ENCODE results near the gene KCNN3.

The KCNN3 gene

DNA sequence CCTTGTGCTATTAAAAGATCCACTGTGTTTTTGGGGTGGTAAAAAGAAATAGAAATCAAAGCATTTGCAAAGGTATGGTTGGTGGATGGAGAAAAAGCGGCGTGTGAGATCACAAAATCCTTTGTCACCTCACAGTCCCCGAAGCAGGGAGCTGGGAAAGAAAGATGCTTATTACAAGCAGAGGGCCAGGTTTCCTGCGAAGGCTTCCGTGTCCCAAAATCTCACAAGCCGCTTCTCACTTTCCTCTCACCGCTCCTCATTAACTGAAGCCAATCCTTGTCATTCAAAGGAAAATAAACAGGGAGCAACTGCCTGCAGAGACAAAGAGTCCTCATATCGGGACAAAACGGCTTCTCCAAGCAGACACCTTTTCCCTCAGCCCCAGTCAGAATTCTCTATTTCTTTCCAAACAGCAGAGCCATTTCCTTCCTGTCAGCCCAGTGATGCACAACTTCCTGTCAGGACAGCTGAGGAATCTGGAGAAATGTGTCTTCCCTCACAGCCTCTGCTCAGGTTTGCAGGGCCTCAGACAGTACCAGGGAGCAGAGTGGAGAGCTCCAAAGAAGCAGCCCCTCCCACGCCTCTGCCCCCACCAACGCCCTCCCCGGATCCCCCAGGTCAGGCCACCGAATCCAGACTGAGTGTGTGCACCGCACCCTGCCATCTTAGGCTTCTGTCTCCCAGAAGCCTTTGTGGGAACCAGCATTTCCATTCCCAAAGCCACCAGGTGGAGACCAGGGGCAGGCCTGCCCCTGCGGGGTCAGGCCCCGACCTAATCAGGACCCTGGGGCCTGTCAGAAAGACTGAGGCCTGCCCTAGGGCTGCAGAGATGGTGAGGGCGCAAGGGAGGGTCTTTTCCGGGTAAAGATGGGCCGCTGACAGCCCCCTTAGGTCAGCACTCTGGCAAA lies 29.6 kb downstream of the KCNN3 start:
- no peak for DNase-seq (ENCODE audit: low read depth)

DNA sequence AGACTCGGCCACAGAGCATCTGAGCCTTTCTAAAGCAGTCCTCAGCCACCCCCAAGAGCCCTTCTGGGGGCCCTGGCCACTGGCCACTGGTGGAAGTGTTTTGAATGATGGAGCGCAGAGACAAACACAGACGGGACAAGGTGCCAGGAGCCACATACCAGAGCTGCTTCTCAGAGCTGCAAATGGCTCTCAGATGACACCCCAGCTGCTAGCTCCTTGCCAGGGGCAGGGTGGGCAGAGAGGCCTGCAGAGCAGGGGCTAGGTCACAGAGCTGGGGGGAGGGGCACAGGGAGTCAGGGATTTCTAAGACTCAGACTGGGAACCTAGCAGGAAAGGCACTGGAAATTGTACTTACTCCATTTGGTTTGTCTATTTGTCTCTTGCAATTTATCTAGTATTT lies 30.4 kb downstream of the KCNN3 start:
- no peak for DNase-seq (ENCODE audit: low read depth)

DNA sequence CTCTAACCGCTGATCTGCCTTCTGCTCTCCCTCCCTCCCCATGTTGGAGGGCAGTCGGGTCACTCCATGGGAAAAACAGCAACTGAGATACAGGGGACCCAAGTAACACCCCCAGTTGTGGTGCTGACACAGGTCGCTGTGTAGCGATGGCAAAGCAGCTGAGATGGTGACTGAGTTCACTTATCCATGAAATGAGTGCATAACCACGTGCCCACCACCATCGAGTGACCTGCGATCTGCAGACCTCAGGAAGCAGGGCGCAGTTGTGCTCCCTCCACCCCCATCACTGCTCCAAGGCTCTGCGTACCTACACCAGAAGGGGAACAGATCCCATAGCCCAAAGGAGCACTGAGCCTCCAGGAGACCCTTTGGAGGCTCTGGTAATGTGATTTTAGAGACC lies 31.1 kb downstream of the KCNN3 start:
- no peak for DNase-seq (ENCODE audit: low read depth)

DNA sequence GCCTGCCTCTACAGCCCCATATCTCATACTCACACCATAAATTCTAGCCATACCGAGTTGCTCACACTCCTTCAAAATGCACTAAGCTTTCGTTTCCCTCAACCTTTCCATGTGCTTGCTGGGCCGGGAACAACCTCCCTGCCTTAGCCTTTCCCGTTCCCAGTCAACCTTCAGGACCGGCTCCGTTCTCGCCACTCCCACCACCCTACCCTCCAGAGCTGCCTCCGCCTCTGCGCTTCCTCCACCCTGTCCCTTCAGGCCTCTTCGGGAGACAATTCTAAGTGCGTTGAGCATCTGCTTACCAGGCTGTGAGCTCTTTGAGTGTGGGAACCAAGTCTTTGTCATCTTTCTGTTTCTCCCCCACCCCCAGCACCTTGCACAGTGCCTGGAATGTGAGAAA lies 31.6 kb downstream of the KCNN3 start:
- DNase-seq (ENCODE audit: low read depth): no peak

DNA sequence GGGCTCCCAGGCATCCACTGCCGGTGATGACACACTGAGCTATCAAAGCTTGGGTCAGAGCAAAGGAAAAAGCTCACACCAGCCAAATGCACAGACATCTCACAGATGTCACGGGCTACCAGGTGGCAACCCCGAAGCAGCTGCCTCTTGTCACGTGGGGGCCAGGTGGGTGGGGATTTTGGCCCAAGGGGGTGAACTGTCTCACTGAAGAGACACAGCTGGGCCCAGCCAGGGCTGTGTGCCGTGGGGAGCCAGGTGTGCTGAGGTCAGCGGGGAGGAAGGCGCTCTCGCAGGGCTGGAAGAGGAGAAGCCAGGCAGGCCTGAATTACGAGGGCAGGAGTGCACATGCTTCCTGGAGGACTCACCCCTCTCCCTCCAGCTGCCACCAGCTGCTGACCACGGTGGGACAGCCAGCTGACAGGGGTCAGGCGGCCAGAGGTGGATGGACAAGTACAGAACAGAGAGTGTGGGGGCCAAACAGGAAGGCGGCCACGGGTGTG lies 32.4 kb downstream of the KCNN3 start:
- DNase-seq (ENCODE audit: low read depth): no peak

DNA sequence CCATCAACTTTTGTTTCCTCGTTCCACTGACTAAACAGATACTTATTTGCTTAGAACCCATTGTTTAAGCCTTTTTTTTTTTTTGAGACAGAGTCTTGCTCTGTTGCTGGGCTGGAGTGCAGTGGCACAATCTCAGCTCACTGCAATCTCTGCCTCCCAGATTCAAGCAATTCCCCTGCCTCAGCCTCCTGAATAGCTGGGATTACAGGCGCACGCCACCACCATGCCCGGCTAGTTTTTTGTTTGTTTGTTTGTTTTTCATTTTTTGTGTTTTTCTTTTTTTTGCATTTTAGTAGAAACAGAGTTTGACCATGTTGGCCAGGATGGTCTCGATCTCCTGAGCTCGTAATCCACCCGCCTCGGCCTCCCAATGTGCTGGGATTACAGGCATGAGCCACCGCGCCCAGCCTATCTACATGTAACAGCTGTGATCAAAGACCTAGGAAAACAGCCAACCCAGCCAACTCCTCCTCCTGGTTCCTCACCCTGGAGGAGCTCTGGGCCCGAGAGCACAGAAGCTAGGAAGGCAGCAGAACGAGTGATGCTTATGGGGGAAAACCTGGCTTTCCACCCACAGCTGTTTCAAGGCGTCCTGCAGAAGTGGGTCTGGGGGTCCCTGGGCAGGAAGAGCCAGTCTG lies 32.9 kb downstream of the KCNN3 start:
- no peak for DNase-seq (ENCODE audit: low read depth)

DNA sequence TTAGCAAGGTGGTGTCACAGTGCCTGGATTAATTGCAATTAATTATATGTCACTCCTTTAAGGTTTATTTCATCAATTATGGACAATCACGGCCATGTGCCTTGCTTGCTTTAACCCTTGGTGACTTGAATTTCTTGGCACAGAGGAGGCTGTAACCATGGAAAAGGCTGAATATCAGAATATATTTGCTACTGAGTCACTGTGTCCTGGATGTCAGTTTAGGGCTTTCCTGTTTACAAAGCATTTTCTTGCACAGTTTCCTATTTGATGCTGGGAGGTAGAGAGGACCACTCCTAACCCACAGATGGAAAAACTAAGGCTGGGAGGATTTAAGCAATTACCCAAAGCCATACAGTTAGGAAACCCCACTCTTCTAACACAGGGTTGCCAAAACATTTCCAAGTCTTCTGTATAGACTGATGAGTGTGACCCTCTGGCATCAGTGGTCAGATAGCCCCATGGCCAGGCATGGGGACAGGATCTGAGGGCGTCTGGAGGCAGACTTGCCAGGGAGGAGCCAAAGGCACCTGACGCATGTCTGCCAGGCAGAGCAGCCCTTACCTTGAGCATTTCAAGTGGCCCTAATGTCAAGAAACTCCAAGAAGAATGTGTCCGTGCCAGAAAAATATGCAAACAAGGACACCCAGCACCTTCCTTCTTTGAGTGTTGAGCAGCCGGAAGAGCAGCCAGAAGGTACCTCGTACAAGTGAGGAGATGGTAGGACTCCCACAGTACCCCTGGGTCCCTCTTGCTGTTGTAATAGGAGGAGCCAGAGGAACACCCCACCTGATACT lies 34.4 kb downstream of the KCNN3 start:
- no peak for DNase-seq (ENCODE audit: low read depth)

DNA sequence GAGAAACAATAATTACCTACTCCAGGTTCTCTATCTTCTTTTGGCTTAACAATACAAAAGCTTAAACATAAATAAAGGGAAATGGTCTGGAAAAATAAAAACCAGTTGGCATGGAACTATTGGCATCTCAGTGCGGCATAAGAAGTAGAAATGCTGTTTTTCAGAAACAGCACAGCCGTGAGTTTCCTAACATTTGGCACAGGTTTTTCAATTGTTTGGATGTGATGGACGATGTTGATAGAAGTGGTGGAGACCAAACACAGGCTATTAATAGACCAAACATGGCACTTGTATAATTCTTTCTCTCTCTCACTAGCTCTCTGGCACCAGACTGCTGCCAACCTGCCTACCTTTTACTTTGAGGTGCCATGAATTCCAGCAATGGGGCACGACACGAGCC lies 36.2 kb downstream of the KCNN3 start:
- no peak for DNase-seq (ENCODE audit: low read depth)

DNA sequence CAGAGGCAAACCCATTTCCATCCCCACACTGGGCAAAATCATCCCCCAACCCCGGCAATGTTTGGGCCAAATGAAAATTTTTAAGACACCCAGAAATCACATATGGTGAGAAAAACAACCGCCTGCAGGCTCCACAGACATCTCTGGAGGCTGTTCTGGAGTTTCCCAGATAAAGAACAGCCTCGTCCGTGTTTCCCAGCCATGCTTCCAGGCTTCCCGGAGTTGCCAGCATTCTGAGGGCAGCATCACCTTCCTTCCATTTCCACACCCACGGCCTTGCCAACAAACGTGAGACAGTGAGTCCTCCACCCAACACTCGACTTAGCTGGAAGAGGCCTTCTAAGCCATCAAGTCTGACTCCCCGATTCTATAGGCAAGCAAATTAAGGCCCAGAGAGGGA lies 36.9 kb downstream of the KCNN3 start:
- no peak for DNase-seq (ENCODE audit: low read depth)

DNA sequence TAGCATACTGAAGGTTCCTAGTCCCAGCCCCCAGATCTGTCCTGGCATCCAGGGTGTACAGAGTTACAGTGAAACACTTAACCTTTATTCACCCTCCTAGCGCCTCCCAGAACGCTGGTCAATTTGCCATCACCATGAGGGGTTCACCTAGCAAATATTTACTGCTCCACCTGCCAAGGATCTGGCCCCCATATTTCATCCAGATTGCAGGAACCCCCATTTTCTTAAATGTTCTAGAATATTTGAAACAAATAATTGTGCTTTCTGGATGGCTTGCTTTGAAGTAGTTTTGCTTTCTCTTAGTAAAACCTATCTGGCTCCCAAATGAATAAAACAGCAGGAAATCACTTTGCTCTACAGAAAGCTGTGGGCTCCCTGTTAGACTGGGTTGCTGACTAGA lies 37.7 kb downstream of the KCNN3 start:
- DNase-seq (ENCODE audit: low read depth): no peak

DNA sequence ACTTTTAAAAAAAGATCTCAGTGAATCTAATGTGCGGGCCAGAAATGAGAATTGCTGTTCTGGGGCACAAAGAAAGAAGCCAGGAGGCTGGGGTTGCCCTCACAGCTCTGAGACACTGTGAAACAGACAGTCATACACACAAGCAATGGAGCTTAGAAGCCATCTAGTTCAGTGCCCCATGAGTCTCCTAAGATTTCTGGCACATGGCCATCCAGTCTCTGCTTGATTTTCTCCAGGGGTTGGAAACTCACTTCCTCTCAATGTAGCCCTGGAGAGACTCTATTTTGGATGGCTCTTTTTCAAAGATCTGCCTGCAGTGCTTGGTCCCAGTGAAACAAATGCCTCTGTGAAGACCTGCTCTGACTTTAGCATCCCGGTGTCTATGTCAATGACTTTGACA lies 38.6 kb downstream of the KCNN3 start:
- no peak for DNase-seq (ENCODE audit: low read depth)

DNA sequence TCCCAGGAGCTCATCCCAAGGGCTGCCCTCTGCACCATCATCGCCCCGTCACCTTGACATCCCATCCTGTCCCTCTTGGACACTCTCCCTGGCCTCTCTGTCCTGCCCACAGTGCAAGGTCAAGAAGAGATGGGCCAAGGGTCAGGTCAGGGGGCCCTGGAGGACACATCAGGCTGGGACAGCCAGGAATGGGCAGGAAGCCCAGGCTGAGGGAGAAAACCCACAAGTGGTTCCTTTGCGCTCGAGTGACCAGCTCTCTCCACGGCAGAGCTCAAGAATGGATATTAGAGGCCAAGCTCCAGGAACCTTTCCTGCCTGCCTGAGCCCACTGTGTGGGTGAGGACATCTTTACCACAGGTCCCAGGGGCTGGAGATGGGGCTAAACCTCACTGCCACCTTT lies 41.0 kb downstream of the KCNN3 start:
- no peak for DNase-seq (ENCODE audit: low read depth)

DNA sequence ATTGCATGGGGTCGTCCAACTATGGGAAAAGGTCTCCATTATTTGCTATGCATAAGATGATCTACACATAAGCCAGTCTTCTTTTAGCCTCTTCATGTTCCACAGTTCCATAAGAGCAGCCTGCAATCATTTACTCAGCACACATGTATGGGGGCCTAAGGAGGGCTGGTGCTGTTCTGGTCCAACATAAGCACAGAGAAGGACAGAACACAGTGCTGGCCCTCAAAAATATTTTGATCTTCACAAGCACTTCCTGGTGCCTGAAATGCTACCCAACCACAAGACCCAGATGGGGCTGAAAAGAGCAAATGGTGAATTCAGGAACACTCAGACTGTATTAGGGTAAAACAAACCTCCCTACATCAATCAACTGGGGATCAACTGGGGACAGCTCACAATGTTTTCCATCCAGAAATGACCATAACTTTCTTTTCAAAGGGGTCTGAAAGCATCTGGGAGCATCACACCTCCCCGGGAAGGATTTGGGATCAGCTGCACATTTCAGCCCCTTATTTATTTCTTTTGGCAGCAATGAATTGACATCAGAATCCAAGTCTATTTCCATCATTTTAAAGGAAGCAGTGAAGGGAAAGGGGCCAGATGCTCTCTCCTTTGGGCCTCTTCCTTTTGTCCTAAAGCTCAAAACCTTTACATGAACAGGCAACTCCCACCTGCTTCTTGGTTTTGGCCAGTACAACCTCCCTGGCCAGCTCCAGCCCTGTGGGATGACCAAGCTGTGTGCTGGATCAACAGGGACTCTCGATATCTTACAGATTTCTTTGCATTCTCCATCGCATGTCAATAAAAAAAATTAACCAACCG lies 45.7 kb downstream of the KCNN3 start:
- DNase-seq (ENCODE audit: low read depth): no peak

DNA sequence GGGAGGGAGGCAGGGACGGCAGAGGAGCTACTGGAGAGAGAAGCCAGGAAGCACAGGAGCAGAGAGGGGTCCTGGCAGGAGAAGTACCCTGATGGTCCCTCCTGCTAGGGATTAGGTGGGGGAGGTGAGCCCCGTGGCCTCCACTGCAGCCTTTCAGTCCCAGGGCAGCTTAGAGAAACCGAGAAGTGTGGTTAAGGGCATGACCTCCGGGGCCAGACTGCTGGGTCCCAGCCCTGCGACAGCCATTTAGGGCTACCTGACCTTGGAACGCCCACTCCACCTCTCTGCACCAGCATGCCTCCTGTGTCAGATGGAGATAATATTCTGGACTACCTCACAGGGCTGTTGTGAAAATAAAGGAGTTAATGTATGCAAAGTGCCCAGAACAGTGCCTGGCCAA lies 47.4 kb downstream of the KCNN3 start:
- no peak for DNase-seq (ENCODE audit: low read depth)

DNA sequence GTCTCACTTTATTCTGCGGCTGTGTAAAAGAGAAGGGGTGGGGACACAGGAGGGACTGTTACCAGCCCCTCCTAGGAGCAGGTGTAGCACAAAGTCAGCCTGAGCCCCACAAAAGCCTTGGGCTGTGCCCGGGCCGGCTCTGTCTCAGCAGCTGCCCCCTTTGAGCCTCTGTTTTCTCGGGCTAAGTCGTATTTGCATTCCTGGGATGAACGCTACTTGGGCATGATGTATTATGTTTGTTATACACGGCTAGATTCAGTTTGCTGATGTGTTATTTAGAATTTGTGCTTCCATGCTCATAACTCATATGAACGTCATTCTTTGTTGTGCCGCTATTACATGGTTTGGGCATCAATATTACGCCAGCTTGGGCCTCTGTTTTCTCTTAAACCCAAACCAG lies 47.8 kb downstream of the KCNN3 start:
- DNase-seq (ENCODE audit: low read depth): no peak

DNA sequence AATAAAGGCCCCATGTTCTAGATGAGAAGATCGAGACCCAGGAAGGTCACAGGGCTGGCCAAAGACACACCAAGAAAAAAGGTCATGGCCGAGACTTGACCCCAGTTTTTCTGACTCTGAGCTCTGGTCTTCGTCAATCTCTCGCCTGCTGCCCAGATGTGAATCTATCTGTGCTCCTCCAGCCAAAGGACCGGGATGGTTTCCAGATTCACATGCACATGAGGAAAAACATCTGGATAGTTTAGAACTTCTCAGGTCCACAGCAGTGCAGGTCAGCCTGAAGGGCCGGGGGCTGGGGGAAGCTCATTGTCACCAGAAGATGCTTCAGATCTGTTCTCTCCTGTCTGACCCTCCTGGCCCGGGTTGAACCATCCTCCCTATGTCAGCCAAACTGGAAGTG lies 49.0 kb downstream of the KCNN3 start:
- DNase-seq (ENCODE audit: low read depth): no peak

DNA sequence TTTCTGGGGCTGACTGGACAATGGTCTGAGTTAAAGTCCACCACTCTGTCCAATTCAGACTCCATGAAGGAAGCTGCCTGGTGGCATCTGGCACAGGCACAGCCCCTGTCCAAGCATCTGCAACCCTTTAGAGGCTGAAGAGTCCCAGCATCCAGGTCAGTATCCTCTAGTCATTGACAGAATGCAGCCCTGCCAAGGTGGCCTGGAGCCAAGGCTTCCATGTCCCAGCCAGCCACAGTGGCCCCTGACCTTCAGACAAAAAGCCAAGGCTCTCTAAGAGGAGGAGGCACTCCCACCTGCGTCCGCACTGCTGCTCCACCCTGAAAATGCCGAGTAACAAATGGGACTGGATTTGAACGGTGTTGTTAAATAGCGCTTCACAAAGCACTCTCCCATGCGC lies 49.4 kb downstream of the KCNN3 start:
- DNase-seq (ENCODE audit: low read depth): no peak

DNA sequence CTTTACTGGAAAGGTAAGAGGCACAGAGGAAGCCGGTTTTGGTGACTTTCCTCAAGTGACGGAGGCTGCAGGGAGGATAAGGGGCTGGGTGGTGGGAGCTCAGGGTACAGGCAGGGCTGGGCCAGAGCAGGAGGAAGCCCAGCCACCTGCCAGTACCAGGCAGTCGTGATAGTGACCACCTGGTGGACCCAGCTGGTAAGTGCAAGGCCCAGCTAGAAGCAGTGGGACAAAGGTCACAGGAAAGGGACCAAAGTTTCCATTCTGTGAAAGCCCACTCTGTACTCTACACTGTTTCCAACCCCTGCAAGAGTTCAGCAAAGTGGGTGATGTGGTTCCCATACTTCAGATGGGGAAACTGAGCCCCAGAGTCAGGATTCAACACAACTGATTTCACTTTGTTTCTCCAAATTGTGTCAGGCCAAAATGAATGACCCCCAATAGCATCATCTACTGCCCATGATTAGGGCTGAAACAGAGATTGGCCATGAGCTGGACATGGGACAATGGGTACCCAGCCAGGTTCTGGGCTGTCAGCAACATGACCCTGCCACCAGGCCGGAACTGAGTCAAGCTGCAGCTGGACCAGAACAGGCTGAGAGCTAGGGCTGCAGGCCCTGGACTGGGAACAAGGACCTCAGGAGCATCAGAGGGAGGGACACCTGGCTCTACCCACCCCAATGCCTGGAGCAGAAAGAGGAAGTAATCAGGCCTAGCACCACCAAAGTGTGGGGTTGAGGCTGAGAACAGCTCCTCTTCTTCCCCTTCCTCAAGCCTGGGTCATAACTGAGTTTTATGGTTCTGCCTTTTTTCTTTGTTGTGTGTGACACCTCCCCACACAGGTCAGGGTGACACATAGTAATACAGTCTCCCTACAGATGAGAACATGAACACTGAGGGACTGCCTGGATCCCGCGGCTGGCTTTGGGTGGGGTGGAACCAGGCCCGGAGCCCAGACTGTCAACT lies 50.2 kb downstream of the KCNN3 start:
- DNase-seq (ENCODE audit: low read depth): no peak

DNA sequence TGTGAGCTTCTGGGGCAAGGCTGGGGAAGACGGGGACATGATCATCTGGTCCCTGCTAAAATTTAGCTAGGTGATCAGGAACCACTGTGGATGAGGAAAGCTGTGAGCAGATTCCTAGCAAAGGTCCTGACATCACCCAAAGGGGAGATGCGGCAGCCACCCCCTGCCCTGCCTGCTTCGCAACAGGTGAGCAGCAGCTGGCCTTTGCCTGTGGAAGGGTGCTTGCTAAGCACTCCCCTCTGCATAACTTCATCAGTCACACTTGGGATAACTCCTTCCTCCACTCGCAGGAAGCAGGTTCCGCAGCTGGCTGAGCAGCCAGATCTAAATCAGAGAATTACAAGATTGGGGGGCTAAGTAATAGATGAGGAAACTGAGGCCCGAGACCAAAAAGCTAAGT lies 51.2 kb downstream of the KCNN3 start:
- DNase-seq (ENCODE audit: low read depth): no peak

DNA sequence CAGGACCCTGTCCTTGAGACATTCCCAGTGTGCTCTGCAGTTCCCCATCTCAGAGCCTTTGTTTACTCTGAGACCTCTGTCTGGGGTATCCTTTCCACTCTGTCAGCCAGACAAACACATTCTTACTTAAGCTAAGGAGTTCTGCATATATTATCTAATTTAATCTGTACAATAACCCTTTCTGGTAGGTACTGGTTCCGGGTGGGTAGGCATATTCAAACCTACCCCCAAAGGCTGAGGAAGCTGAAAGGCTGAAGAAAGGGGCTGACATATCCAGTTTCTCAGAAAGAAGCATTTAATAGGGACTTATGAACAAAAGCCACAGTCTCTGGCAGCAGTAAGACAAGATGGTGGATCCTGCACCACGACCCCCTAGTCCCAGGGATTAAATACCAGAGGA lies 53.1 kb downstream of the KCNN3 start:
- no peak for DNase-seq (ENCODE audit: low read depth)

DNA sequence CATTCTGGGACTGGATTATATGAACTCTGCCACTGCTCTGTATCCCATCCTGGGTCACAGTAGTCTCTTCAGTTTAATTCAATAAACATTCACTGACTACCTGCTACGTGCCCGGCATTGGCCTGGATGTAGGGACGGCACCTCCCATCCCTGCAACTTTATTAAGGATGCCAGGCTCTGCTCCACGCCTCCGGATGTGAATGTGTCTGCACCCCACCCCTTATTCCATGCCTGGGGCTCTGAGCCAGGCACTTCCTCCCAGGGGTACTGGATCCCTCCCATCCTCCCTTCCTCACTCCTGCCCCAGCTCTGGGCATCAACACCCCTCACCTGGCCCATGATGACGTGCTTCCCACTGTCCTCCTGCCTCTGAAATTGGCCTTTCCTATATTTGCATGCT lies 53.7 kb downstream of the KCNN3 start:
- no peak for DNase-seq (ENCODE audit: low read depth)

Data from activated T-helper 9 cell treated with anti-CD3 and anti-CD28 coated beads, Interleukin-2, amount 50 U/mL, for 16 hours (primary cell).